MM.1S (cell line): Measurements from ENCODE around the gene C19orf73.

Source experiments
- DNase-seq: peaks from one replicate; pipeline ENCODE4 v3.0.0-alpha.2; 2015
- H2AFZ ChIP-seq: fragments of 300-600 bp; sonication (generic); 2 replicates; pipeline ENCODE4 v1.6.0; 2016; ENCODE audit warnings: antibody characterized with exemption, low read length
- H3F3A ChIP-seq: fragments of 300-600 bp; sonication (generic); 2 replicates; pipeline ENCODE4 v1.6.1; 2016; ENCODE audit warnings: mild to moderate bottlenecking, antibody characterized with exemption, low read length, moderate library complexity, mixed read lengths; ENCODE audit not compliant: insufficient read depth
- H3K27ac ChIP-seq: fragments of 300-600 bp; sonication (generic); 2 replicates; pipeline ENCODE4 v1.5.1; 2016; ENCODE audit warnings: mild to moderate bottlenecking, low read length
- H3K27me3 ChIP-seq: fragments of 300-600 bp; sonication (generic); replicated peaks from 2 replicates; pipeline ENCODE4 v1.6.0; 2016; ENCODE audit warnings: low read length; ENCODE audit not compliant: insufficient read depth
- H3K36me3 ChIP-seq: fragments of 300-600 bp; sonication (generic); replicated peaks from 2 replicates; pipeline ENCODE4 v1.6.1; 2016; ENCODE audit warnings: mild to moderate bottlenecking, low read length, mixed read lengths; ENCODE audit not compliant: insufficient read depth
- H3K4me1 ChIP-seq: fragments of 300-600 bp; sonication (generic); 2 replicates; pipeline ENCODE4 v1.6.1; 2016; ENCODE audit warnings: low read length, mixed read lengths
- H3K4me2 ChIP-seq: fragments of 300-600 bp; sonication (generic); 2 replicates; pipeline ENCODE4 v1.6.0; 2016; ENCODE audit warnings: low read depth, low read length
- H3K4me3 ChIP-seq: fragments of 300-600 bp; sonication (generic); 2 replicates; pipeline ENCODE4 v1.5.1; 2016; ENCODE audit warnings: low read length, mixed read lengths
- H3K79me2 ChIP-seq: fragments of 300-600 bp; sonication (generic); 2 replicates; pipeline ENCODE4 v1.6.1; 2016; ENCODE audit warnings: mixed run types, low read length, mixed read lengths
- H3K9ac ChIP-seq: fragments of 300-600 bp; sonication (generic); 2 replicates; pipeline ENCODE4 v1.6.1; 2016; ENCODE audit warnings: low read length, mixed read lengths
- H3K9me2 ChIP-seq: fragments of 300-600 bp; sonication (generic); replicated peaks from 2 replicates; pipeline ENCODE4 v1.6.1; 2016; ENCODE audit warnings: mild to moderate bottlenecking, low read length, mixed read lengths; ENCODE audit not compliant: insufficient read depth
- H3K9me3 ChIP-seq: fragments of 300-600 bp; sonication (generic); replicated peaks from 2 replicates; pipeline ENCODE4 v1.6.1; 2016; ENCODE audit warnings: mild to moderate bottlenecking, low read length, mixed read lengths; ENCODE audit not compliant: insufficient read depth
- H4K20me1 ChIP-seq: fragments of 300-600 bp; sonication (generic); 2 replicates; pipeline ENCODE4 v1.6.1; 2016; ENCODE audit warnings: mild to moderate bottlenecking, low read length, moderate library complexity, mixed read lengths; ENCODE audit not compliant: insufficient read depth
- CTCF ChIP-seq: fragments of 300-600 bp; sonication (generic); IDR thresholded peaks from 2 replicates; pipeline ENCODE4 v1.5.1; 2016; ENCODE audit warnings: antibody characterized with exemption, low read length, mixed read lengths
- EZH2 ChIP-seq: fragments of 300-600 bp; sonication (generic); optimal IDR thresholded peaks from 2 replicates; pipeline ENCODE3; 2017; ENCODE audit warnings: low read depth, mild to moderate bottlenecking, antibody characterized with exemption, low read length, mixed read lengths
- EZH2phosphoT487 ChIP-seq: fragments of 300-600 bp; sonication (generic); IDR thresholded peaks from 2 replicates; pipeline ENCODE4 v1.6.1; 2018; ENCODE audit warnings: antibody characterized with exemption, low read length

Gene C19orf73

GRCh38 chr19:49140951-49141350, 22.0 kb upstream of the C19orf73 start:
- Histone ChIP-seq H3K4me3 (no peak overlapping the region), H3F3A (no peaks in the 10 kb centered on the region), H3K9ac (no peak overlapping the region), H3K27me3 (peaks cover 24% of the 10 kb centered on the region), H3K4me1 (peaks cover 6% of the 10 kb centered on the region; the same call in 1 of the 2 replicates), H4K20me1 (no peaks in the 10 kb centered on the region), H2AFZ (no peak overlapping the region), H3K79me2 (no peaks in the 10 kb centered on the region), H3K9me2 (no peaks in the 10 kb centered on the region), H3K9me3 (no peaks in the 10 kb centered on the region), H3K27ac (no peak overlapping the region), H3K36me3 (no peaks in the 10 kb centered on the region), H3K4me2 (no peak overlapping the region)
- TF ChIP-seq EZH2: no peak
- no peak for TF ChIP-seq EZH2phosphoT487
- no peak for TF ChIP-seq CTCF
- no peak for DNase-seq

GRCh38 chr19:49136771-49137171, 17.8 kb upstream of the C19orf73 start:
- H3K27me3 ChIP-seq: peaks cover 12% of the 10 kb centered on the region
- H3K9me2 ChIP-seq: no peaks in the 10 kb centered on the region
- no peak overlapping the region for H3K27ac ChIP-seq
- no peak overlapping the region for H3K4me3 ChIP-seq
- no peaks in the 10 kb centered on the region for H4K20me1 ChIP-seq
- no peaks in the 10 kb centered on the region for H3F3A ChIP-seq
- no peak overlapping the region for H3K9ac ChIP-seq
- no peak overlapping the region for H3K4me2 ChIP-seq
- H2AFZ ChIP-seq: no peak overlapping the region
- H3K4me1 ChIP-seq: no peaks in the 10 kb centered on the region
- H3K9me3 ChIP-seq: no peaks in the 10 kb centered on the region
- no peaks in the 10 kb centered on the region for H3K36me3 ChIP-seq
- H3K79me2 ChIP-seq: no peaks in the 10 kb centered on the region
- TF ChIP-seq EZH2: no peak
- TF ChIP-seq CTCF: no peak
- TF ChIP-seq EZH2phosphoT487: no peak
- DNase-seq: no peak

GRCh38 chr19:49135686-49136085, 16.7 kb upstream of the C19orf73 start:
- Histone ChIP-seq H3K27ac (no peak overlapping the region), H3K9me3 (no peaks in the 10 kb centered on the region), H3K9ac (no peak overlapping the region), H3K4me2 (no peak overlapping the region), H3K4me3 (no peak overlapping the region), H3K4me1 (no peaks in the 10 kb centered on the region), H3K36me3 (no peaks in the 10 kb centered on the region), H2AFZ (no peak overlapping the region), H3F3A (no peaks in the 10 kb centered on the region), H3K79me2 (no peaks in the 10 kb centered on the region), H3K9me2 (no peaks in the 10 kb centered on the region), H4K20me1 (no peaks in the 10 kb centered on the region), H3K27me3 (peaks cover 12% of the 10 kb centered on the region; the same call in 1 of the 2 replicates)
- TF ChIP-seq EZH2phosphoT487 (no peak), CTCF (no peak), EZH2 (no peak)
- DNase-seq: no peak
